K562 (cell line): Measurements from ENCODE around the gene TCIRG1. TPM values are rescaled to one million over a fixed set of nuclear protein-coding genes. Genes with fewer than 3 reads are reported as not detected.

ENCODE experiments used
- ATAC-seq: fragments of 200-7000 bp; cut with Tn5 transposase; 3 replicates; pipeline ENCODE4 v1.9.1; 2020; ENCODE audit warnings: moderate library complexity
- BruUV-seq: library from RNA; stranded (reverse); fragments of 400-500 nt; replicated peaks from 2 replicates; lab custom pipeline; 2021; lab: Mats Ljungman, UMichigan
- CTCF ChIA-PET: fragments of 300-600 bp; formaldehyde crosslinking; extraction: SDS; loops from one replicate; lab custom pipeline; 2021; ENCODE audit warnings: low intra/inter-chr PET ratio; lab: Yijun Ruan, JAX
- POLR2A ChIA-PET: fragments of 300-600, 350-650 bp; sonication (Branson Sonifier 250); formaldehyde crosslinking; extraction: SDS; loops from one replicate; lab custom pipeline; 2021; ENCODE audit warnings: antibody characterized with exemption, inconsistent platforms; lab: Yijun Ruan, JAX
- DNase-seq, 4 experiments: peaks; one replicate each; pipeline versions ENCODE4 v3.0.0 to v3.0.0-alpha.2; 2011 to 2018; ENCODE audit warnings: low spot score in 3 of 4, mixed read lengths in 3 of 4; ENCODE audit errors: extremely low read depth in 1 of 4
- FAIRE-seq: peaks from 2 replicates; lab custom pipeline; 2011; peaks lifted over from hg19 to GRCh38; lab: Jason Lieb, UNC
- H2AFZ ChIP-seq: 2 replicates; pipeline ENCODE4 v1.6.0; 2011; ENCODE audit warnings: low read depth, low read length, control low read depth, inconsistent platforms
- H3K27ac ChIP-seq: fragments of 200-600 bp; 3 replicates; pipeline ENCODE4 v1.8.0; 2011; ENCODE audit warnings: low read depth, mild to moderate bottlenecking, control low read depth, inconsistent platforms, low read length, moderate library complexity, mixed read lengths; ENCODE audit errors: extremely low read depth
- H3K27me3 ChIP-seq, 2 experiments: fragments of 300-600 bp in 1 of 2; 2 replicates in 1 of 2; 3 replicates in 1 of 2; pipeline versions ENCODE4 v1.6.0 to v1.8.0; 2011; ENCODE audit warnings: inconsistent platforms in 2 of 2, low read length in 2 of 2, mild to moderate bottlenecking in 1 of 2, mixed read lengths in 1 of 2, moderate library complexity in 1 of 2; ENCODE audit not compliant: control insufficient read depth in 2 of 2, insufficient read depth in 2 of 2
- H3K36me3 ChIP-seq: fragments of 300-600 bp; 3 replicates; pipeline ENCODE4 v1.8.0; 2011; ENCODE audit warnings: mild to moderate bottlenecking, low read length, inconsistent platforms; ENCODE audit not compliant: control insufficient read depth, insufficient read depth
- H3K4me1 ChIP-seq, 2 experiments: fragments of 200-600 bp in 1 of 2; replicated peaks in 1 of 2; 2 replicates in 1 of 2; 3 replicates in 1 of 2; pipeline versions ENCODE4 v1.5.1 to v1.8.0; 2011; ENCODE audit warnings: inconsistent platforms in 2 of 2, low read length in 2 of 2, mild to moderate bottlenecking in 1 of 2, mixed read lengths in 1 of 2, moderate library complexity in 1 of 2; ENCODE audit not compliant: control insufficient read depth in 2 of 2, insufficient read depth in 2 of 2
- H3K4me2 ChIP-seq: 2 replicates; pipeline ENCODE4 v1.6.1; 2011; ENCODE audit warnings: low read length, control low read depth, inconsistent platforms, mixed read lengths; ENCODE audit not compliant: insufficient read depth
- H3K4me3 ChIP-seq: fragments of 200-600 bp; sonication (generic), shearing (Covaris generic); 2 replicates; pipeline ENCODE4 v1.5.1; 2016; ENCODE audit warnings: control low read depth, inconsistent platforms
- H3K79me2 ChIP-seq: fragments of 200-600 bp; 3 replicates; pipeline ENCODE4 v1.8.0; 2011; ENCODE audit warnings: low read length, inconsistent platforms; ENCODE audit not compliant: control insufficient read depth, insufficient read depth
- H3K9ac ChIP-seq, 2 experiments: 2 replicates each; pipeline versions ENCODE4 v1.6.0 to v1.6.1; 2011; ENCODE audit warnings: low read depth in 2 of 2, low read length in 2 of 2, control low read depth in 1 of 2, inconsistent platforms in 1 of 2, mild to moderate bottlenecking in 1 of 2, mixed read lengths in 1 of 2; ENCODE audit not compliant: insufficient read depth in 1 of 2
- H3K9me1 ChIP-seq: one replicate; pipeline ENCODE4 v1.6.0; 2011; ENCODE audit warnings: inconsistent platforms, mild to moderate bottlenecking, low read length, moderate library complexity; ENCODE audit not compliant: control insufficient read depth, insufficient read depth
- H3K9me3 ChIP-seq: replicated peaks from 2 replicates; pipeline ENCODE4 v1.5.1; 2011; ENCODE audit warnings: low read depth, low read length, inconsistent platforms; ENCODE audit not compliant: control insufficient read depth, insufficient read depth
- H4K20me1 ChIP-seq: replicated peaks from 2 replicates; pipeline ENCODE4 v1.6.1; 2011; ENCODE audit warnings: low read length, inconsistent platforms, mixed read lengths; ENCODE audit not compliant: control insufficient read depth, insufficient read depth
- CAMTA2 ChIP-seq: fragments of 250-450 bp; sonication (Bioruptor Pico); conservative IDR thresholded peaks from 2 replicates; pipeline ENCODE4 v1.5.1; 2022
- FOXP1 ChIP-seq: sonication (generic); formaldehyde crosslinking; IDR thresholded peaks from 2 replicates; pipeline ENCODE4 v1.8.0; 2022; ENCODE audit warnings: mild to moderate bottlenecking, missing genetic modification reagents
- RAD21 ChIP-seq, 2 experiments: fragments of 250-450 bp in 1 of 2; fragments of 450-650 bp in 1 of 2; sonication (Bioruptor Pico) in 1 of 2; formaldehyde crosslinking in 1 of 2; IDR thresholded peaks in 1 of 2; conservative IDR thresholded peaks in 1 of 2; 2 replicates each; pipeline versions ENCODE4 v1.4.0 to v1.8.0; 2020 to 2022; ENCODE audit warnings: mild to moderate bottlenecking in 2 of 2, moderate library complexity in 1 of 2
- RBM15 ChIP-seq: fragments of 200-400 bp; formaldehyde crosslinking; IDR thresholded peaks from 2 replicates; pipeline ENCODE4 v1.6.1; 2018; ENCODE audit warnings: mild to moderate bottlenecking, low read length, moderate library complexity; ENCODE audit not compliant: insufficient read depth
- SMC3 ChIP-seq: conservative IDR thresholded peaks from 2 replicates; pipeline ENCODE4 v1.6.1; 2011; ENCODE audit warnings: low read depth, low read length, improper control_type of control experiment; ENCODE audit not compliant: insufficient read depth
- SUPT5H ChIP-seq: fragments of 450-650 bp; IDR thresholded peaks from 2 replicates; pipeline ENCODE4 v1.6.1; 2016
- TRIM25 ChIP-seq: fragments of 450-650 bp; IDR thresholded peaks from 2 replicates; pipeline ENCODE4 v1.7.0; 2016; ENCODE audit warnings: borderline replicate concordance
- TSHZ1 ChIP-seq: fragments of 250-450 bp; sonication (Bioruptor Pico); IDR thresholded peaks from 2 replicates; pipeline ENCODE4 v1.4.0; 2020; ENCODE audit warnings: mild to moderate bottlenecking, moderate library complexity
- WHSC1 ChIP-seq: IDR thresholded peaks from one replicate; pipeline ENCODE4 v1.6.1; 2012; ENCODE audit warnings: low read length, control low read depth, inconsistent platforms
- ZBTB33 ChIP-seq: sonication (generic); formaldehyde crosslinking; IDR thresholded peaks from 2 replicates; pipeline ENCODE4 v1.8.1; 2023; ENCODE audit warnings: mild to moderate bottlenecking, missing genetic modification reagents
- ZNF766 ChIP-seq: fragments of 200-800 bp; sonication (Bioruptor generic); conservative IDR thresholded peaks from 2 replicates; pipeline ENCODE4 v1.6.1; 2016; ENCODE audit warnings: missing genetic modification characterization, missing compliant biosample characterization
- WGBS: fragments of 100-300 bp; shearing (Covaris generic); methylation state at CpG from one replicate; pipeline ENCODE4 v1.1.6; 2016; ENCODE audit warnings: low coverage, mixed read lengths; ENCODE audit not compliant: insufficient coverage; ENCODE audit errors: missing lambda C conversion rate; 5-methylcytosine and 5-hydroxymethylcytosine counted together
- in situ Hi-C: fragments of 300-500 bp; cut with MboI; formaldehyde crosslinking; loops from 4 replicates; pipeline ENCODE4 v1.15.0; 2018; ENCODE audit warnings: inconsistent platforms, mixed read lengths
- intact Hi-C: fragments of 100-400 bp; cut with micrococcal nuclease; formaldehyde crosslinking; loops from 2 replicates; pipeline ENCODE4 v1.14.2; 2022
- polyA plus RNA-seq, 8 experiments: library from polyadenylated mRNA; depleted of rRNA in 4 of 8; stranded (reverse) in 5 of 8; unstranded in 3 of 8; fragments of >200 nt; fragmentation: Nextera tagmentation in 2 of 8; fragmentation: Illumina TruSeq in 1 of 8; extraction: Ambion mirVana in 2 of 8; extraction: Trizol in 1 of 8; gene quantifications; 2 replicates each; pipeline versions ENCODE4 v1.2.1 to v1.2.3, GENCODE V29; 2011 to 2014; ENCODE audit warnings: inconsistent platforms in 1 of 8, missing spikeins in 1 of 8
- total RNA-seq, 7 experiments: library from RNA; depleted of rRNA in 6 of 7; stranded (reverse); fragments of >200 nt in 6 of 7; fragmentation: Illumina TruSeq in 2 of 7; extraction: Trizol in 2 of 7; gene quantifications; 2 replicates each; pipeline versions ENCODE4 v1.2.1 to v1.2.3, GENCODE V29; 2011 to 2021; ENCODE audit warnings: low replicate concordance in 1 of 7

TCIRG1 gene
- total and polyA plus RNA-seq, 9 of the 15 experiments (the other 6 are each of a cell fraction or from before 2014, with no cell fraction given) = 0.49 to 143 (median 24.4) TPM

GRCh38 chr11:68021167-68021787, 17.5 kb upstream of the TCIRG1 start:
- no peak overlapping the region for H2AFZ ChIP-seq
- DNase-seq (no peak), FAIRE-seq (no peak), ATAC-seq (peak; percentile 31)
- H3K36me3 ChIP-seq = no peaks in the 10 kb centered on the region
- H3K27ac ChIP-seq = no peak overlapping the region
- intact Hi-C loops = no loop called here
- no TSS peak for BruUV-seq
- H3K4me1 ChIP-seq = peaks cover 0 to 53% of the 10 kb centered on the region in 2 experiments; a peak in 3 of 5 replicates
- WGBS = 35% methylated on average over 18 of the region's 27 CpGs
- H3K9ac ChIP-seq = no peak overlapping the region; a peak in 1 of 4 replicates
- POLR2A ChIA-PET = interaction anchor here (1.0 to 2.3 kb wide), 3 partner anchors 11 to 22 kb away, joined by 3 to 7 read pairs (median 3); partner anchors contain the start of gene ALDH3B1
- no peaks in the 10 kb centered on the region for H3K79me2 ChIP-seq
- in situ Hi-C loops = no loop called here
- H3K4me2 ChIP-seq = no peak overlapping the region
- H3K4me3 ChIP-seq = no peak overlapping the region
- CTCF ChIA-PET = interaction anchor here (1.2 kb wide), 1 partner anchor 12 kb away, joined by 5 read pairs; the partner anchor contains the start of gene ALDH3B1
- H3K9me3 ChIP-seq = no peaks in the 10 kb centered on the region
- H3K27me3 ChIP-seq = no peaks in the 10 kb centered on the region
- peaks cover 4% of the 10 kb centered on the region; the same call in 1 of the 2 replicates for H4K20me1 ChIP-seq
- no peaks in the 10 kb centered on the region for H3K9me1 ChIP-seq
- TF ChIP-seq SUPT5H (no peak), TSHZ1 (CRISPR knock-in tag) (no peak), TRIM25 (no peak), RBM15 (no peak), CAMTA2 (no peak), FOXP1 (CRISPR knock-in tag) (no peak), ZBTB33 (CRISPR knock-in tag) (peak; percentile 45; the same call in 1 of the 2 replicates), SMC3 (no peak), WHSC1 (no peak), ZNF766 (CRISPR knock-in tag) (no peak), RAD21 (CRISPR knock-in tag; conservative IDR thresholded peaks at IDR 0.05 in 1 of 2, IDR thresholded peaks at IDR 0.05 in 1 of 2) (peak in 1 of 2 experiments; percentile 24; a peak in 1 of 4 replicates)
